Measurements from ENCODE around the gene MIAT. TPM values are rescaled to one million over a fixed set of nuclear protein-coding genes. Genes with fewer than 3 reads are reported as not detected.
A peak's percentile ranks its signal among the peaks of the same experiment; 100 is the strongest.

MIAT gene
- polyA plus RNA-seq, 4 donors = 0.27 to 1.3 (median 0.58) TPM; not detected in 1

DNA sequence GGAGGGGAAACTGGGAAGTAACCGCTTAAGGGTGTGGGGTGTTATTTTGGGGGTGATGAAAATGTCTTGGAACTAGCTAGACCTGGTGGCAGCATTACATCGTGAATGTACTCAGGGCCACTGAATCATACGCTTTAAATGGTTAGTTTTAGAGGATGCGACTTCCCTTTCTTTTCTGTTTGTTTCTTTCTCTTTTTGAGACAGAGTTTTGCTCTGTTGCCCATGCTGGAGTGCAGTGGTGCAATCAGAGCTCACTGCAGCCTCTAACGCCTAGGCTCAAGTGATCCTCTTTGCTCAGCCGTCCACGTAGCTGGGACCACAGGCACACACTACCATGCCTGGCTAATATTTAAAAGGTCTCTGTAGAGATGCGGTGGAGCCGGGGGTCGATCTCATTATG lies 5.6 kb upstream of the MIAT start:
- WGBS, 3 donors = 72 to 75% (median 73%) methylated on average over 10 of the region's 10 CpGs
- H3K36me3 ChIP-seq (ENCODE audit: control insufficient read depth in 3 of 3, insufficient read depth in 2 of 3, low read depth in 1 of 3, low read length in 3 of 3) = no peaks in the 10 kb centered on the region
- peaks cover 0 to under 1% (median 0%) of the 10 kb centered on the region in 3 donors for H3K4me1 ChIP-seq (ENCODE audit: control insufficient read depth in 3 of 3, insufficient read depth in 2 of 3, low read depth in 1 of 3, low read length in 2 of 3)
- H3K27me3 ChIP-seq (ENCODE audit: control insufficient read depth in 3 of 3, insufficient read depth in 3 of 3, low read length in 3 of 3) = peaks cover 0 to 53% (median 7%) of the 10 kb centered on the region in 3 donors
- no peak overlapping the region for H3K27ac ChIP-seq (ENCODE audit: low read depth in 1 of 3, low read length in 2 of 3)
- H3K4me3 ChIP-seq (ENCODE audit: low read depth in 1 of 3, low read length in 3 of 3) = no peak overlapping the region
- DNase-seq = no peak
- no peak for FAIRE-seq
- H3K9me3 ChIP-seq (ENCODE audit: control insufficient read depth in 2 of 2, insufficient read depth in 1 of 2, low read depth in 1 of 2, low read length in 1 of 2) = no peaks in the 10 kb centered on the region

DNA sequence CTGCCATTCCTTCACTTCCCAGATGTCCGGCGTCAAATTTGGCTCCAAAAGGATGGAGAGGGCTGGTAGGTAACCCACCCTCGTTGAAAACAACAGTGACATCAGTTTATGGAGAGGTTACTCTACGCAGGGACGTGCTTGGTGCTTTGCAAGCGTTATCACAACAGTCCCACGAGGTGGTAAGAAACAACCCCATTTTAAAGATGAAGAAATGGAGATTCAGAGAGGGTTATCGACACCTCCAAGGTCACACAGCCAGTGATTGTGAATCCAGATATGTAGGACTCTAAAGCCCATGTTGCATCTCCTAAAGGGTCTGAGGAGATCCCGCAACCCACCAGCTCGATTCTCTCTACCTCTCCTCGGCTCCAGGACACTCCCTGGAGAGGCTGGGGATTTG lies 773 bp downstream of the MIAT start:
- Histone ChIP-seq H3K27me3 (ENCODE audit: control insufficient read depth in 3 of 3, insufficient read depth in 3 of 3, low read length in 3 of 3) (peaks cover 0 to 56% (median 8%) of the 10 kb centered on the region in 3 donors), H3K4me1 (ENCODE audit: control insufficient read depth in 3 of 3, insufficient read depth in 2 of 3, low read depth in 1 of 3, low read length in 2 of 3) (peaks cover 0 to 11% (median 4%) of the 10 kb centered on the region in 3 donors), H3K4me3 (ENCODE audit: low read depth in 1 of 3, low read length in 3 of 3) (peak overlapping the region in 1 of 3 donors; percentile 30), H3K9me3 (ENCODE audit: control insufficient read depth in 2 of 2, insufficient read depth in 1 of 2, low read depth in 1 of 2, low read length in 1 of 2) (no peaks in the 10 kb centered on the region), H3K36me3 (ENCODE audit: control insufficient read depth in 3 of 3, insufficient read depth in 2 of 3, low read depth in 1 of 3, low read length in 3 of 3) (no peaks in the 10 kb centered on the region), H3K27ac (ENCODE audit: low read depth in 1 of 3, low read length in 2 of 3) (no peak overlapping the region)
- no peak for FAIRE-seq
- WGBS, 3 donors = 4 to 8% (median 5%) methylated on average over 11 of the region's 11 CpGs
- DNase-seq = no peak

DNA sequence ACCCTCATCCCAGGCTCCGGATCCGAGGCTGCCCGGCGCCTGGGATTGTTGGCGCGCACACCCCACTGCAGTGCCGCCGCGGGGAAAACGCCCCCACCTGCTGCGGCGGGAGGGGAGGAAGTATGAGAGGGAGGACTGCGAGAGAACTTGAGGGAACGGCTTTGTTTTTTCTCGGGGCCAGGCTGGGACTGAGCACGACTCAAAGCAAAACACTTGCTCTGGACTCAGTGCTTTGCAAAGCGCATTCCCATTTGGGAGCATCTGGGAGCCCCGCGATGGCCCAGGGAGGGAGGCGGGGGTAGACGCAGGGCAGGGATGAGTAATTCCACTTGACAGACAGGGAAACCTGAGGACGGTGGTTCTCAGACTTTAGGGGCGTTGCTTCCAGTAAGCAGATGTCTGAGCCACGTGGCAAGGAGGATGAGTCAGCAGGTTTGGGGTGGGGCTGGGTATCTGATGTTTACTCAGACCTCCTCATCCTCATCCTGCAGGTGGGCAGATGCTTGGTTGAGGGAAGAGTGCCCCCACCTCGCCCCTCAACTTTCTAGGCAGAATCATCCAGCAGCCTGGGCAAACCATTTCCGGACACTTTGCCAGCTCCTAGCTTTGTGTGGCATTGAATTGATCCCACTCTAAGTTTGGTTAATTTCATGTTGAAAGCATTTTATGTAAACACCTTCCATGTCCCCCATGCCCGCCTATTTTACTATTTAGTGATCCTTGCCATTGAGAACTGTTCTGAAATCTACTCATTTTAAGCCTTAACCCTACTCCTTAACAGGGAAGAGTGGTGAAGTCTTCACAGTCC lies 1.5 kb downstream of the MIAT start:
- Histone ChIP-seq H3K27ac (ENCODE audit: low read depth in 1 of 3, low read length in 2 of 3) (no peak overlapping the region), H3K4me3 (ENCODE audit: low read depth in 1 of 3, low read length in 3 of 3) (peak overlapping the region in 1 of 3 donors; percentile 30), H3K9me3 (ENCODE audit: control insufficient read depth in 2 of 2, insufficient read depth in 1 of 2, low read depth in 1 of 2, low read length in 1 of 2) (no peaks in the 10 kb centered on the region), H3K36me3 (ENCODE audit: control insufficient read depth in 3 of 3, insufficient read depth in 2 of 3, low read depth in 1 of 3, low read length in 3 of 3) (no peaks in the 10 kb centered on the region), H3K27me3 (ENCODE audit: control insufficient read depth in 3 of 3, insufficient read depth in 3 of 3, low read length in 3 of 3) (peaks cover 0 to 56% (median 8%) of the 10 kb centered on the region in 3 donors), H3K4me1 (ENCODE audit: control insufficient read depth in 3 of 3, insufficient read depth in 2 of 3, low read depth in 1 of 3, low read length in 2 of 3) (peaks cover 0 to 11% (median 4%) of the 10 kb centered on the region in 3 donors)
- FAIRE-seq (no peak), DNase-seq (peak; percentile 35 to 48)
- WGBS, 3 donors = 3 to 6% (median 4%) methylated on average over 27 of the region's 27 CpGs

DNA sequence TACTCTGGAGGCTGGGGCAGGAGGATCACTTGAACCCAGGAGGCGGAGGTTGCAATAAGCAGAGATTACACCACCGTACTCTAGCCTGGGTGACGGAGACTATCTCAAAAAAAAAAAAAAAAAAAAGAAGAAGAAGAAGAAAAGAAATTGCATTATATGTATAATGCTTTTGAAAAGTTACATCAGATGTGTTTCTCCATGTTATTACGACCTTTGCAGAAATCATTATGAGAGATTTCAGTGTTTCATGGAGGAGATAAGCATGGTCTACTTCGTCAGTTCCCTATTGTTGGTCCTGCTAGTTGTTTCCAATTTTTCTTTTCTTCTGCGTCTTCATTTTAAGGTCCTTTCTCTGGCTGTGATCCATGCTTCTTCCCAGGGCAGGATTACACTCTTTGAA lies 3.0 kb downstream of the MIAT start:
- 73 to 82% (median 77%) methylated on average over 6 of the region's 6 CpGs for WGBS, 3 donors
- FAIRE-seq = no peak

DNA sequence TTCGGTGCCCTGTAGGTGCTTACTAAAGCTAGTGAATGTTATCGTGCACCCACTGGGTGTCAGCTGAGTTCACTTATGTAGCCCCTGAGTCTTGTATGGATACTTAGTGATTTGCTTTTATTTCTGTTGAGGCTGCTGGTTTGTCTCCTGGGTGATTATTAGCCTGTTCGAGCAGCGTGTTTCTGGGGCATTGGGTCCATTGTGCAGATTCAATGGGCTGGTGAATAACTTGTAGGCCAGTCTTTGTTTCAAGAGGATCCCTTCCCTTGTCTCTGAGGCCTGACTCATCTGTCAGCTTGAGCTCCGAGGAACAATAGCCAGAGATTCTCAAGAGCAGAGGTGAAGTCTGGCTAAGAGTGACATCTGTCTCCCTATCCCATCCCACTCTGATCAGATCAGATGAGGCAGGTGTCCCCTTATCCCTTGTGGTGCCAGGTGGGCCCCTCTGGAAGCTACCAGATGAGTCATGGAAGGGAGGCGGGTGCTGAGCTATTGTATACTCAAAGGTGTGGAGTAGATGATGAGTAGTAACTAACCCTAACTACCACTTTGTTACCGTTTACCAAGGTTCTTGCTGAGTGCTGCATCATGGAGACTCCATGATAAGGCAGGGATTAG lies 3.7 kb downstream of the MIAT start:
- WGBS, 3 donors = 53 to 76% (median 59%) methylated on average over 7 of the region's 7 CpGs
- peaks cover 0 to 47% (median 4%) of the 10 kb centered on the region in 3 donors for H3K27me3 ChIP-seq (ENCODE audit: control insufficient read depth in 3 of 3, insufficient read depth in 3 of 3, low read length in 3 of 3)

More for the DNA sequence above, 3.0 kb downstream of the MIAT start:
- Histone ChIP-seq H3K9me3 (ENCODE audit: control insufficient read depth in 2 of 2, insufficient read depth in 1 of 2, low read depth in 1 of 2, low read length in 1 of 2) (no peaks in the 10 kb centered on the region), H3K4me3 (ENCODE audit: low read depth in 1 of 3, low read length in 3 of 3) (no peak overlapping the region), H3K4me1 (ENCODE audit: control insufficient read depth in 3 of 3, insufficient read depth in 2 of 3, low read depth in 1 of 3, low read length in 2 of 3) (peaks cover 0 to 11% (median 4%) of the 10 kb centered on the region in 3 donors), H3K27ac (ENCODE audit: low read depth in 1 of 3, low read length in 2 of 3) (no peak overlapping the region), H3K27me3 (ENCODE audit: control insufficient read depth in 3 of 3, insufficient read depth in 3 of 3, low read length in 3 of 3) (peaks cover 0 to 53% (median 4%) of the 10 kb centered on the region in 3 donors), H3K36me3 (ENCODE audit: control insufficient read depth in 3 of 3, insufficient read depth in 2 of 3, low read depth in 1 of 3, low read length in 3 of 3) (no peaks in the 10 kb centered on the region)
- DNase-seq = no peak

DNA sequence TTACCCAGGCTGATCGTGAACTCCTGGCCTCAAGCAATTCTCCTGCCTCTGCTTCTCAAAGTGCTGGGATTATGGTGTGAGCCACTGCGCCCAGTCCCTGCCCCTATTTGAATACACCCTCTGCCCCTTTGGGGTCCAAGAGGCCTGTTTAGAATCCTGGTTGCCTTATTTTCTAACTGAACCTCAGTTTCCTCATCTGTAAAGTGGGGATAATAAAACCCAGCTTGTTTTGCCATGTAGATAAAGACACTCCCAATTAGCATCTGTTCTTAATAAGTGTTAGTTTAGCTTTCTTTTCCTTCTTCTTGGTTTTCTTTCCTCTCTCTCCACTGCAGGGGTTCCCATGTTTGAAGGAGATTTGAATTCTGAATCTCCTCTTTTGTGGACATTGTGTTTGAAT lies 4.8 kb downstream of the MIAT start:
- no peaks in the 10 kb centered on the region for H3K36me3 ChIP-seq (ENCODE audit: control insufficient read depth in 3 of 3, insufficient read depth in 2 of 3, low read depth in 1 of 3, low read length in 3 of 3)
- DNase-seq = no peak
- FAIRE-seq = no peak
- WGBS, 3 donors = 68 to 89% (median 83%) methylated on average over 2 of the region's 2 CpGs
- peaks cover 0 to 40% (median 2%) of the 10 kb centered on the region in 3 donors for H3K27me3 ChIP-seq (ENCODE audit: control insufficient read depth in 3 of 3, insufficient read depth in 3 of 3, low read length in 3 of 3)
- peaks cover 0 to 7% (median 3%) of the 10 kb centered on the region in 3 donors for H3K4me1 ChIP-seq (ENCODE audit: control insufficient read depth in 3 of 3, insufficient read depth in 2 of 3, low read depth in 1 of 3, low read length in 2 of 3)
- no peaks in the 10 kb centered on the region for H3K9me3 ChIP-seq (ENCODE audit: control insufficient read depth in 2 of 2, insufficient read depth in 1 of 2, low read depth in 1 of 2, low read length in 1 of 2)
- H3K27ac ChIP-seq (ENCODE audit: low read depth in 1 of 3, low read length in 2 of 3) = no peak overlapping the region
- no peak overlapping the region for H3K4me3 ChIP-seq (ENCODE audit: low read depth in 1 of 3, low read length in 3 of 3)

More for the DNA sequence above, 3.7 kb downstream of the MIAT start:
- no peak for FAIRE-seq
- no peak for DNase-seq
- no peak overlapping the region for H3K4me3 ChIP-seq (ENCODE audit: low read depth in 1 of 3, low read length in 3 of 3)
- H3K9me3 ChIP-seq (ENCODE audit: control insufficient read depth in 2 of 2, insufficient read depth in 1 of 2, low read depth in 1 of 2, low read length in 1 of 2) = no peaks in the 10 kb centered on the region
- peaks cover 0 to 11% (median 4%) of the 10 kb centered on the region in 3 donors for H3K4me1 ChIP-seq (ENCODE audit: control insufficient read depth in 3 of 3, insufficient read depth in 2 of 3, low read depth in 1 of 3, low read length in 2 of 3)
- no peaks in the 10 kb centered on the region for H3K36me3 ChIP-seq (ENCODE audit: control insufficient read depth in 3 of 3, insufficient read depth in 2 of 3, low read depth in 1 of 3, low read length in 3 of 3)
- H3K27ac ChIP-seq (ENCODE audit: low read depth in 1 of 3, low read length in 2 of 3) = no peak overlapping the region

DNA sequence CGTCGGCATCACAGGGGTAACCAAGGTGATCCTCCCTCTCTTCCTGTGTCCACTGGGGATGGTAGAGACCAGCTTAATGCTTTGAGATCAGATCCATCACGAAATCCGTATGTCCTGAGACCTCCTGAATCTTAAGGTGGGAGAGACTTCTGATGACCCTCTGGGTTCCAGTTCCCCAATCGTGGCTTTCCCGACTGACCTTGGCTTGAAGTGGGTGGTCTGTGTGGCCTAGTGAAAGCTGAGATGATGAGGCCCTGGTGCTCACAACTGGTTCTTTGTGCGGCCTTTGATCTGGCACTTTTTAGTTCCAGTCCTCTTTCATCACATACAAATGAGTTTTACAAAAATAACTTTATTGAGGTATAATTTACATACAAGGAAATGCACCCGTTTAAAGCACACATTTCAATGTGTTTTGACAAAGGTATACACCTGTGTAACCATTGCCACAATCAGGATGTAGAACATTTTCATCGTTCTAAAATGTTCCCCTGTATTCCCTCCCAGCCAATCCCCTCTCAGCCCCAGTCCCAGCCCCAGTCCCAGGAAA lies 6.1 kb downstream of the MIAT start:
- H3K27ac ChIP-seq (ENCODE audit: low read depth in 1 of 3, low read length in 2 of 3) = no peak overlapping the region
- no peaks in the 10 kb centered on the region for H3K36me3 ChIP-seq (ENCODE audit: control insufficient read depth in 3 of 3, insufficient read depth in 2 of 3, low read depth in 1 of 3, low read length in 3 of 3)
- 72 to 80% (median 76%) methylated on average over 9 of the region's 9 CpGs for whole genome bisulfite sequencing, 3 donors
- no peaks in the 10 kb centered on the region for H3K9me3 ChIP-seq (ENCODE audit: control insufficient read depth in 2 of 2, insufficient read depth in 1 of 2, low read depth in 1 of 2, low read length in 1 of 2)
- peaks cover 0 to 27% (median 2%) of the 10 kb centered on the region in 3 donors for H3K27me3 ChIP-seq (ENCODE audit: control insufficient read depth in 3 of 3, insufficient read depth in 3 of 3, low read length in 3 of 3)
- no peak for FAIRE-seq
- DNase-seq = no peak
- H3K4me3 ChIP-seq (ENCODE audit: low read depth in 1 of 3, low read length in 3 of 3) = no peak overlapping the region
- peaks cover 0 to 2% (median 0%) of the 10 kb centered on the region in 3 donors for H3K4me1 ChIP-seq (ENCODE audit: control insufficient read depth in 3 of 3, insufficient read depth in 2 of 3, low read depth in 1 of 3, low read length in 2 of 3)

DNA sequence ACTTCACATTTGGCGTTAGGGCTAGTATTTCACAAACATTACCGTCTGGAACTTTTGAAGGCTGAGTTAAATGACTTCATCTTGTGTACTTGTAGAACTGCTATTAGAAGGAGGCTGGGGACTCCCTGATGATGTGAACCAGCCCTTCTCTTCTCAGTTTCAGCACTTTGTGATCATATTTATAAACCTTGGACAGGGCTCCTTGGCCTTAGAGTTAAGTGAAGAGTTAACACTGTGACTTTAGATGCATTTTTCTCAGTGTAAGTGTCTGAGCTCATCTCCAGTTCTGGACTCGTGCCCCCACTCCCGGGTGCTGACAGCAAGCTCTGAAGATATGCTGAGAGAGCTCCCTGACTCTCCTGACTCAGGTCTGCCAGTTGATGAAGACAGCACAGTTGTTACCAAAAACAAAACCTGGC lies 8.4 kb downstream of the MIAT start:
- H3K27ac ChIP-seq (ENCODE audit: low read depth in 1 of 3, low read length in 2 of 3) = no peak overlapping the region
- H3K4me1 ChIP-seq (ENCODE audit: control insufficient read depth in 3 of 3, insufficient read depth in 2 of 3, low read depth in 1 of 3, low read length in 2 of 3) = no peaks in the 10 kb centered on the region
- H3K27me3 ChIP-seq (ENCODE audit: control insufficient read depth in 3 of 3, insufficient read depth in 3 of 3, low read length in 3 of 3) = peaks cover 0 to 10% (median under 1%) of the 10 kb centered on the region in 3 donors
- FAIRE-seq (no peak), DNase-seq (no peak)
- H3K36me3 ChIP-seq (ENCODE audit: control insufficient read depth in 3 of 3, insufficient read depth in 2 of 3, low read depth in 1 of 3, low read length in 3 of 3) = no peaks in the 10 kb centered on the region
- H3K9me3 ChIP-seq (ENCODE audit: control insufficient read depth in 2 of 2, insufficient read depth in 1 of 2, low read depth in 1 of 2, low read length in 1 of 2) = no peaks in the 10 kb centered on the region
- WGBS, 3 donors = 30 to 34% (median 33%) methylated on average over 4 of the region's 4 CpGs
- no peak overlapping the region for H3K4me3 ChIP-seq (ENCODE audit: low read depth in 1 of 3, low read length in 3 of 3)

Measured in small intestine (tissue), 7 donors.